CD4-positive, CD25-positive, alpha-beta regulatory T cell (primary cell): ENCODE results near the gene G6PD. TPM values are rescaled to one million over a fixed set of nuclear protein-coding genes. Genes with fewer than 3 reads are reported as not detected.
"Not testable (repeated sequence)": the region's sequence is repeated elsewhere in the genome, so short reads cannot be mapped to it uniquely, and the experiment has no call there.

Experiments used
- ATAC-seq, 2 donors: fragments of 150-1000 bp; cut with Tn5 transposase; one replicate each; pipeline ENCODE4 v1.10.0; 2021; ENCODE audit warnings: low read depth in 2 of 2, moderate number of reproducible peaks in 2 of 2, moderate library complexity in 1 of 2
- DNase-seq, 3 donors: peaks; one replicate each; pipeline versions ENCODE4 v3.0.0 to v3.0.0-alpha.2; 2012 to 2022; ENCODE audit warnings: mixed read lengths in 1 of 3
- H3K27ac ChIP-seq: one replicate; pipeline ENCODE4 v1.7.0; 2013; ENCODE audit warnings: mild to moderate bottlenecking, low read length; ENCODE audit not compliant: insufficient read depth, poor library complexity, severe bottlenecking
- H3K27me3 ChIP-seq: one replicate; pipeline ENCODE4 v1.7.0; 2013; ENCODE audit warnings: low read length; ENCODE audit not compliant: control insufficient read depth, insufficient read depth
- H3K36me3 ChIP-seq: one replicate; pipeline ENCODE4 v1.7.0; 2013; ENCODE audit warnings: mild to moderate bottlenecking, low read length, moderate library complexity; ENCODE audit not compliant: control insufficient read depth, insufficient read depth
- H3K4me1 ChIP-seq: 2 replicates; pipeline ENCODE4 v1.7.0; 2013; ENCODE audit warnings: mild to moderate bottlenecking, low read length; ENCODE audit not compliant: insufficient read depth, control insufficient read depth, poor library complexity, severe bottlenecking
- H3K4me3 ChIP-seq: one replicate; pipeline ENCODE4 v1.7.0; 2013; ENCODE audit warnings: low read depth, mild to moderate bottlenecking, low read length, moderate library complexity
- H3K9me3 ChIP-seq, 2 experiments: 1 replicate in 1 of 2; 2 replicates in 1 of 2; pipeline ENCODE4 v1.7.0; 2013; ENCODE audit warnings: low read length in 2 of 2, mild to moderate bottlenecking in 1 of 2, moderate library complexity in 1 of 2; ENCODE audit not compliant: control insufficient read depth in 2 of 2
- H3K27ac Mint-ChIP-seq, 3 donors: one replicate each; pipeline ENCODE4 v1.8.0; 2020 to 2022; ENCODE audit warnings: mild to moderate bottlenecking in 3 of 3, mixed read lengths in 3 of 3, moderate library complexity in 2 of 3
- H3K27me3 Mint-ChIP-seq: one replicate; pipeline ENCODE4 v1.8.0; 2022; ENCODE audit warnings: mild to moderate bottlenecking, mixed read lengths
- H3K36me3 Mint-ChIP-seq: one replicate; pipeline ENCODE4 v1.8.0; 2020; ENCODE audit warnings: mixed read lengths
- H3K4me1 Mint-ChIP-seq, 4 donors: one replicate each; pipeline ENCODE4 v1.8.0; 2020 to 2022; ENCODE audit warnings: mixed read lengths in 4 of 4, mild to moderate bottlenecking in 1 of 4
- H3K4me3 Mint-ChIP-seq, 4 donors: one replicate each; pipeline ENCODE4 v1.8.0; 2020 to 2022; ENCODE audit warnings: mild to moderate bottlenecking in 4 of 4, mixed read lengths in 4 of 4, moderate library complexity in 3 of 4
- H3K9me3 Mint-ChIP-seq, 7 donors: one replicate each; pipeline ENCODE4 v1.8.0; 2020 to 2022; ENCODE audit warnings: mixed read lengths in 7 of 7, mild to moderate bottlenecking in 3 of 7, moderate library complexity in 2 of 7
- polyA plus RNA-seq, 4 donors: library from polyadenylated mRNA; unstranded; fragments of 300-500 nt; fragmentation: Illumina TruSeq; gene quantifications; one replicate each; pipeline ENCODE4 v1.2.3, GENCODE V29; 2021
- total RNA-seq: library from RNA; stranded (reverse); gene quantifications from one replicate; pipeline ENCODE4 v1.2.3, GENCODE V29; 2022

Gene G6PD
- total RNA-seq, result 36.5 TPM
- 1 to 10 TPM; 2.3 to 5.2 (median 4.2) TPM for polyA plus RNA-seq

DNA sequence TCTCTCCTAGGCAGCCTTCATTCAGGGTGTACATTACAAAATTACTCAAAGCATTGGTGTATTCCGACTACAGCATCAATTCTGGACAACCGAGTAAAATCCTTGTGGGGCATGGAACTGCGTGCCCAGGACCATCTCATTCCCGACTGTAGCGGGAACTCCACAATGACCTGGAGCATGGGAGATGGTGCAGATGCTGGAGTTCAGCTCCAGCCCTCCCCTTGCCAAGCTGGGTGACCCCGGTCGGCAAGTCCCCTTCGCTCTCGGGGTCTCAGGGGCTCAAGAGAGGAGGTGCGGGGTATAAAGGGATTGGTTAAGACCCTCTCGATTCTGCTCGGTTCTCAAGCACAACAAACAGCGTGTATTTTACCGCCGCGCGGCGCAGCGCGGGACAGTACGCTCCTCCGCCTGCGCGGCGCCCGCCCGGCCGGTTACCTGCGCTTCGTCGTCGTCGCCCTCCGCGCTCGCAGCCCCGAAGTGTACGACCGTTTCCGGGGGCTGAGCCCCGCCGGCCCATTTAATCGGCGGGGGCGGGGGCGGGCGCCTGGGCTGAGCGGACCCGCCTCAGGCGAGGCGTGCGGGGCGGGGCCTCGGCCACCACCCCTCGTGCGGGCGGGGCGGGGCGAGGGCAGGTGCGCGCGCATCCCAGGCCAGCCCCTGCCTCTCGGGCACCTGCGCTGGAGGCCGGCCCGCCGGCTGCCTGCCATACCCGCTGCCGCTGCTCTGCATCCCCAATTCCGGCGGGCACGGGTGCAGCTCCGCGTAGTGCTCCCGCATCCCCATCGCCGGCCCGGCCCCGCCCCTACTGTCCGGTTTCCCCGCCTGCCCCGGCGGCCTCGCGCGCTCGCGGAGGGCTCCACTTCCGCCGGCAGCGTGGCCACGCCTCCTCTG is at the start of gene G6PD:
Gene G6PD (minus strand): TSS at position 493 of the 891 bp plus-strand sequence. CDS start 691 bp downstream, outside the sequence.
- H3K4me3 ChIP-seq, result peak within 1 kb of the TSS; percentile 88
- Mint-ChIP-seq H3K36me3 (peaks cover 8% of the 10 kb centered on the region), H3K9me3 (no peaks in the 10 kb centered on the region), H3K4me1 (peaks cover 11 to 52% (median 21%) of the 10 kb centered on the region in 4 donors), H3K27ac (peak within 1 kb of the TSS; percentile 91 to 98 (median 96)), H3K4me3 (peak within 1 kb of the TSS; percentile 89 to 95 (median 90)), H3K27me3 (no peaks in the 10 kb centered on the region)
- H3K27me3 ChIP-seq, result no peaks in the 10 kb centered on the region
- peaks cover 2% of the 10 kb centered on the region for H3K36me3 ChIP-seq
- no peaks in the 10 kb centered on the region for H3K9me3 ChIP-seq
- peak in 2 of 3 donors; percentile 76 to 81 for DNase-seq
- ATAC-seq, result peak; percentile 59 to 63
- H3K27ac ChIP-seq, result peak within 1 kb of the TSS; percentile 92
- peaks cover 41% of the 10 kb centered on the region for H3K4me1 ChIP-seq

DNA sequence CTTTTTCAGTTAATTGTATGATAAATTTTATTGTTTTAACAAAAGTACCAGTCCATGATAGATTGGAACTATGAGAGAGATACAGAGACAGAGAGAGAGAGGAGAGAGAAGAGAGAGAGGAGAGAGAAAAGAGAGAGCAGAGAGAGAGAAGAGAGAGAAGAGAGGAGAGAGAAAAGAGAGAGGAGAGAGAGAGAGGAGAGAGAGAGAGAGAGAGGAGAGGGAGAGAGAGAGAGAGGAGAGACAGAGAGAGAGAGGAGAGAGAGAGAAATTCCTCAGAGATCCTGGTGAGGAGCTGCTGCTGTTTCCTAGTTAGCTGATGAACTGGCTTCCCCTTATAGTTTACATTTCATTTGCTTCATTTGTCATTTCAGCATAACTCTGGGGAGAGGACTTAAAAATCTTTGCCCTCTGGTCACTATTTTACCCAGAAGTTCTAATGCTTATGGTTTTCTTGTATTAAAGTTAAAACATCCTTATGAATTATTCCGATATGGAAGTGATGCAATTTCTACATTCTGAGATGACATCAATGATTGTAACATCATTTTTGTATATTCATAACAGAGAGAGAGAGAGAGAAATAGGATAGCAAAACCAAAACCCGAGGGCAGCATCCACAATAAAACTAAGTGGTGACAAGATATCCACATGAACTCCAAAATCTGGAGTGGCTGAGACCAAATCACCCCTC is 49.1 kb upstream of the G6PD start:
- H3K27ac Mint-ChIP-seq, result no peak overlapping the region
- Histone ChIP-seq H3K27me3 (no peaks in the 10 kb centered on the region), H3K36me3 (no peaks in the 10 kb centered on the region), H3K27ac (no peak overlapping the region), H3K4me1 (no peaks in the 10 kb centered on the region), H3K4me3 (no peak overlapping the region), H3K9me3 (no peaks in the 10 kb centered on the region)
- peaks cover 0 to 5% (median 0%) of the 10 kb centered on the region in 7 donors for H3K9me3 Mint-ChIP-seq
- no peaks in the 10 kb centered on the region for H3K36me3 Mint-ChIP-seq
- peaks cover 17% of the 10 kb centered on the region for H3K27me3 Mint-ChIP-seq
- no peak overlapping the region for H3K4me3 Mint-ChIP-seq
- no peak for ATAC-seq
- DNase-seq, result no peak
- H3K4me1 Mint-ChIP-seq, result no peaks in the 10 kb centered on the region

DNA sequence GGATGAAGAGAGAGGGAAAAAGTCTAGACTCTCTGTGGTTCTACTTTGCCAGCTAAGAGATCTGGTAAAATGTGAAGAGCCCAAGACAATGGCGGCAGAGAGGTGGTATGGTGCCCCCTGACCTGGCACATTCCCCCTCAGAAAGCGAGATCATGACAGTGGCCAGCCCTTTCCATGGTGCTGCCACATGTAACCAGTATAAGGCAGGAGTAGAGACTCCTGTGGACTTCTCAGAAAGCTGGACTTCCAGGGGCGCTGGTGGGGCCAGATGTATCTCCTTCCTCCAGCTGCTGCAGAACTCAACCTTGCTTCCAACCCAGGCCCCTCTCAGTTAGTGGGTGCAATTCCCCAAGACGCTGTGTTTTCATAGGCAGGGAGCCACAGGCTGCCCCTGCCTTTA is 47.8 kb upstream of the G6PD start:
- Mint-ChIP-seq H3K27me3 (peaks cover 13% of the 10 kb centered on the region), H3K27ac (no peak overlapping the region), H3K4me1 (no peaks in the 10 kb centered on the region), H3K9me3 (peaks cover 0 to 5% (median 0%) of the 10 kb centered on the region in 7 donors), H3K4me3 (no peak overlapping the region), H3K36me3 (no peaks in the 10 kb centered on the region)
- no peak overlapping the region for H3K4me3 ChIP-seq
- ATAC-seq, result no peak
- H3K9me3 ChIP-seq, result no peaks in the 10 kb centered on the region
- no peak overlapping the region for H3K27ac ChIP-seq
- no peaks in the 10 kb centered on the region for H3K36me3 ChIP-seq
- H3K4me1 ChIP-seq, result no peaks in the 10 kb centered on the region
- DNase-seq, result no peak
- H3K27me3 ChIP-seq, result no peaks in the 10 kb centered on the region

DNA sequence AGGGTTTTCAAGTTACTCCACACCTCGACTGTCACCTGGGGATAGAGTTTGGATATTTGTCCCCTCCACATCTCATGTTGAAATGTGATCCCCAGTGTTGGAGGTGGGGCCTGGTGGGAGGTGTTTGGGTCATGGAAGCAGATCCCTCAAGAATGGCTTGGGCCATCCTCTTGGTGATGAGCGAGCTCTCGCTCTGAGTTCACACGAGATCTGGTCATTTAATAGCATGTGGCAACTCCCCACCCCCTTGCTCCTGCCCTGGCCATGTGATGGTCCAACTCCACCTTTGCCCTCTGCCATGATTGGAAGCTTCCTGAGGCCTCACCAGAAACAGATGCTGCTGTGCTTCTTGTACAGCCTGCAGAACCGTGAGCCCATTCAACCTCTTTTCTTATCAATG is 46.6 kb upstream of the G6PD start:
- no peak overlapping the region for H3K4me3 ChIP-seq
- H3K27me3 ChIP-seq, result no peaks in the 10 kb centered on the region
- H3K4me1 ChIP-seq, result no peaks in the 10 kb centered on the region
- Mint-ChIP-seq H3K4me3 (no peak overlapping the region), H3K4me1 (no peaks in the 10 kb centered on the region), H3K27me3 (peaks cover 13% of the 10 kb centered on the region), H3K27ac (no peak overlapping the region), H3K36me3 (no peaks in the 10 kb centered on the region), H3K9me3 (peaks cover 0 to 5% (median 0%) of the 10 kb centered on the region in 7 donors)
- H3K36me3 ChIP-seq, result no peaks in the 10 kb centered on the region
- no peak overlapping the region for H3K27ac ChIP-seq
- ATAC-seq (no peak), DNase-seq (no peak)
- no peaks in the 10 kb centered on the region for H3K9me3 ChIP-seq

DNA sequence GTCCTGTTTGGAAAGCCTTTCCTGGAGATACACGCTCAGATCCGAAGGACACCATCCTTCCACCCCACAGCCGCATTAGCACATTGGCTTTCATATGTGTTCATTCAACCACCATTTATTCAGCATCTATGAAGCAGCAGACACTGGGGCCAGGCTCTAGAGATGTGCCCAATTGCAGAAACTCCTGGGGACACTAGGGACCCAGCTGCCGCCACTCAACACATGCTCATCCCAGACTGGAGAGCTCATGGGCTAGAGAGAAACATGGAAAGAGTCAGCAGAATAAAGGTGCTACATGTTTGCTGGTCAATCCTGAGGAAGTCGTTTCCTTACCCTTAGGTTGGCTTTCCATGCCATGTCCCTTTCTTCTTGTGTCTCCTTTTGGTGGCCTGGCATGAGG is 45.9 kb upstream of the G6PD start:
- Mint-ChIP-seq H3K36me3 (no peaks in the 10 kb centered on the region), H3K4me1 (no peaks in the 10 kb centered on the region), H3K9me3 (peaks cover 0 to 5% (median 0%) of the 10 kb centered on the region in 7 donors), H3K4me3 (no peak overlapping the region), H3K27ac (no peak overlapping the region), H3K27me3 (peaks cover 13% of the 10 kb centered on the region)
- Histone ChIP-seq H3K36me3 (no peaks in the 10 kb centered on the region), H3K9me3 (no peaks in the 10 kb centered on the region), H3K27ac (no peak overlapping the region), H3K4me1 (no peaks in the 10 kb centered on the region), H3K4me3 (no peak overlapping the region), H3K27me3 (no peaks in the 10 kb centered on the region)
- no peak for ATAC-seq
- DNase-seq, result no peak

DNA sequence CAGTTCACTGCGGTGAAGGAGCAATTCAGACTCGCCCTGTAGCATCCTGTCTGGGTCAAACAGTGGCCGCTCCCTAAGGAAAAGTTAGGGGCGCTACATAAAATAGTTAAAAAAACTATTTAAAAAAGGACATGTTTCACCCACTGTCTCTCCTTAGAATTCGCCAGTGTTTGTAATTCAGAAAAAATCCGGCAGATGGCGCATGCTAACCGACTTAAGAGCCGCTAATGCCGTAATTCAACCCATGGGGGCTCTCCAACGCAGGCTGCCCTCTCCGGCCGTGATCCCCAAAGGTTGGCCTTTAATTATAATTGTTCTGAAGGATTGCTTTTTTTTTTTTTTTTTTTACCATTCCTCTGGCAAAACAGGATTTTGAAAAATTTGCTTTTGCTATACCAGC is 43.8 kb upstream of the G6PD start:
- not testable (repeated sequence) for H3K36me3 ChIP-seq, H3K27ac ChIP-seq, H3K9me3 Mint-ChIP-seq, H3K4me3 Mint-ChIP-seq, H3K4me1 Mint-ChIP-seq, H3K9me3 ChIP-seq, H3K4me1 ChIP-seq, H3K4me3 ChIP-seq, H3K27me3 ChIP-seq, DNase-seq, H3K27ac Mint-ChIP-seq, H3K36me3 Mint-ChIP-seq, H3K27me3 Mint-ChIP-seq, ATAC-seq

DNA sequence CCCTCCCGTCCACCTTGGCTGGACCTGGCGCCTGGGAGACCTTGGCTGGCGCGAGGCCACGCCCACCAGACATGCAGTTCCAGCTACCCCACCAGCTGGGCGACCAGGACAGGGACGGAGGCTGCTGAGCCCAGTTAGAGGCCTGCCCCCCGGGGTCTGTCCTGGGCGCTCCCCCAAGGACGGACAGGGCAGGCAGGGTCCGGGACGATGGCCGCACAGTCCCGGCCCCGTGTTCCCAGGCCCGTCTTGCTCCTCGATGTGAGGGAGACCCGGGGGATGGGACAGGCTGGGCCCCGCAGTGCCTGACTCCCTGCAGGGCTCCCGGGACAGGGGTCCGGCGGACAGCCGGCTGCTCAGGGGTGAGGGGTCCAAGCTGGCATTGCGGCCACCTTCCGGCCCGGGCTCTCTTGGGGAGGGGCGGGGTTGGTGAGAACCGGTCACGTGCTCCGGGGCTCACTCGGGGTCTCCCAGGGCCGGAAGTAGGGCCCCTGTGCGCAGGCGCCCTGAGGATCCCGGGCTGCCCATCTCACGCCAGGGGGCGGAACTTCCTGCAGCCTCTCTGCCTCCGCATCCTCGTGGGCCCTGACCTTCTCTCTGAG is 38.0 kb upstream of the G6PD start, which contains the start of gene CTAG1A:
Gene CTAG1A (plus strand): TSS at position 549 of the 599 bp plus-strand sequence. CDS start 74 bp downstream, outside the sequence.
- ATAC-seq, H3K27ac Mint-ChIP-seq, H3K27ac ChIP-seq, H3K9me3 ChIP-seq, H3K36me3 Mint-ChIP-seq, H3K4me3 Mint-ChIP-seq, DNase-seq, H3K27me3 Mint-ChIP-seq, H3K4me3 ChIP-seq, H3K36me3 ChIP-seq, H3K27me3 ChIP-seq, H3K4me1 ChIP-seq, H3K9me3 Mint-ChIP-seq, H3K4me1 Mint-ChIP-seq: not testable (repeated sequence)
